ENCODE data around the gene ZNF593OS.

DNA sequence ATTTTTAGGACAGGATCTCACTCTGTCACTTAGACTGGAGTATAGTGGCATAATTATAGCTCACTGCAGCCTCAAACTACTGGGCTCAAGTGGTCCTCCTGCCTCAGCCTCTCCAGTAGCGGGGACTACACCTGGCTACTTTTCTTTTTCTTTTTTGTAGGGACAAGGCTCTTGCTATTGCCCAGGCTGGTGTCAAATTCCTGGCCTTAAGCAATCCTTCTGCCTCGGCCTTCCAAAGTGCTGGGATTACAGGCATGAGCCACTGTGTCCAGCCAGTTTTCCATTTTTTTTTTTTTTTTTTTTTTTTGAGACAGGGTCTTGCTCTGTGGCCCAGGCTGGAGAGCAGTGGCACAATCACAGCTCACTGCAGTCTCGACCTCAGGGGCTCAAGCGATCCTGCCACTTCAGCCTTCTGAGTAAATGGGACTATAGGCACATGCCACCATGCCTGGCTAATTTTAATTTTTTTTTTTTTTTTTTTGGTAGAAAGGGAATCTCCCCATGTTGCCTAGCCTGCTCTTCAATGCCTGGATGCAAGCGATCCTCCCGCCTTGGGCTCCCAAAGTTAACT is 41.8 kb upstream of the ZNF593OS start:
- TF ChIP-seq CEBPB (IDR thresholded peaks at IDR 0.05; ENCODE audit: borderline replicate concordance in 1 of 2, low read depth in 2 of 2, low read length in 2 of 2): no peak
- TF ChIP-seq CTCF (IDR thresholded peaks at IDR 0.05 in 2 of 3, conservative IDR thresholded peaks at IDR 0.05 in 1 of 3; ENCODE audit: control insufficient read depth in 2 of 3, extremely low read depth in 1 of 3, insufficient read depth in 1 of 3, low read depth in 3 of 3, low read length in 3 of 3): no peak
- no peak for TF ChIP-seq EP300 (IDR thresholded peaks at IDR 0.05; ENCODE audit: borderline replicate concordance in 1 of 2, control insufficient read depth in 1 of 2, low read depth in 2 of 2, low read length in 2 of 2)
- TF ChIP-seq TAF1 (IDR thresholded peaks at IDR 0.05; ENCODE audit: borderline replicate concordance, low read depth, low read length): no peak
- no peak for TF ChIP-seq EZH2 (IDR thresholded peaks at IDR 0.05; ENCODE audit: borderline replicate concordance, control insufficient read depth, low read depth, low read length)
- TF ChIP-seq ZNF274 (IDR thresholded peaks at IDR 0.05; ENCODE audit: insufficient read depth, insufficient read length): no peak
- no peak for TF ChIP-seq POLR2AphosphoS2 (IDR thresholded peaks at IDR 0.05; ENCODE audit: low read depth, low read length)
- no peak for TF ChIP-seq ZNF217 (IDR thresholded peaks at IDR 0.05)

Data from GM12878 (cell line).